Fibroblast of the aortic adventitia (primary cell): Measurements from ENCODE around the gene PEPD. TPM values are rescaled to one million over a fixed set of nuclear protein-coding genes. Genes with fewer than 3 reads are reported as not detected.

ENCODE experiments used
- DNase-seq: peaks from one replicate; pipeline ENCODE4 v3.0.0-alpha.2; 2010; ENCODE audit warnings: low read depth
- H3K4me3 ChIP-seq: 2 replicates; pipeline ENCODE4 v1.5.1; 2011; ENCODE audit warnings: low read depth, mild to moderate bottlenecking, control low read depth, low read length, moderate library complexity
- CTCF ChIP-seq: IDR thresholded peaks from 2 replicates; pipeline ENCODE4 v1.5.1; 2011; ENCODE audit warnings: mild to moderate bottlenecking, low read length, control low read depth, inconsistent platforms; ENCODE audit not compliant: insufficient read depth
- total RNA-seq: library from RNA; depleted of rRNA; stranded (reverse); fragments of >200 nt; gene quantifications from 2 replicates; pipeline ENCODE4 v1.2.3, GENCODE V29; 2012; ENCODE audit warnings: low replicate concordance

The PEPD gene
- total RNA-seq, 1 donor: 65.0 TPM

GRCh38 chr19:33505823-33506222 is 15.8 kb downstream of the PEPD start:
- TF ChIP-seq CTCF: no peak
- no peak overlapping the region for H3K4me3 ChIP-seq
- DNase-seq: no peak

GRCh38 chr19:33505148-33505547 is 16.4 kb downstream of the PEPD start:
- TF ChIP-seq CTCF: no peak
- no peak for DNase-seq

GRCh38 chr19:33504058-33504444 is 17.5 kb downstream of the PEPD start:
- TF ChIP-seq CTCF: no peak
- DNase-seq: no peak
- no peak overlapping the region for H3K4me3 ChIP-seq

More at GRCh38 chr19:33505148-33505547, 16.4 kb downstream of the PEPD start:
- no peak overlapping the region for H3K4me3 ChIP-seq

GRCh38 chr19:33503433-33504057 is 18.0 kb downstream of the PEPD start:
- H3K4me3 ChIP-seq: no peak overlapping the region
- DNase-seq: no peak
- TF ChIP-seq CTCF: no peak

GRCh38 chr19:33503030-33503429 is 18.6 kb downstream of the PEPD start:
- H3K4me3 ChIP-seq: no peak overlapping the region
- no peak for TF ChIP-seq CTCF
- no peak for DNase-seq

- no peak for DNase-seq
- H3K4me3 ChIP-seq: no peak overlapping the region
- TF ChIP-seq CTCF: no peak
These were observed 19.1 kb downstream of the PEPD start for GRCh38 chr19:33502521-33502920.
